ENCODE measurements around the gene HBS1L.

The HBS1L gene

DNA sequence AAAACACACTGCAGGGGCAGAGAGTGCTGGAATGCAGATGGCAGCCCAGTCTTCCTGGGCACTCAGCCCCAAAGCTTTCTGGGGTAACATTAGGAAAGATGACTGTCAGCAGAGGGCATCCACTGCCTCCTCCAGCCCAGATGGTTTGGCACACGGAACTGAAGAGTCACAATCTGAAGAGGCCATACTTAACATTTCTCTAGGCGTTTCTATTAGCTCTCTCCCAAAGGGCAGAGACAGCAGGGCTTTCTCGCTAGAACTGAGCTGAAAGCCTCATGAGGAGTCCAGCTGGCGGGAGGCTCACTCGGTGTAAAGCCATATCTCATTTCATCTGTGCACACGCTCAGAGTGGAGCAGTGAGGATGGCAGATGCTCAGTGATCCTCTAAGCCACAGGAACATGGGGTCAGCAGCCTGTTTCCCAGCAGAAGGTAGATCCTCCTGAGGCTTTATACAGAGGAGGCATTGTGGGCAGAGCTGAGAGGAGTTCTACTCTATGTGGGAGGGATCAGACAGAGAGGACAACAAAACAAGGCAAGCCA is 132.8 kb downstream of the HBS1L start:
- TF ChIP-seq POLR2AphosphoS5 (IDR thresholded peaks at IDR 0.05; ENCODE audit: low read depth), result no peak
- TF ChIP-seq, protein P1, sequence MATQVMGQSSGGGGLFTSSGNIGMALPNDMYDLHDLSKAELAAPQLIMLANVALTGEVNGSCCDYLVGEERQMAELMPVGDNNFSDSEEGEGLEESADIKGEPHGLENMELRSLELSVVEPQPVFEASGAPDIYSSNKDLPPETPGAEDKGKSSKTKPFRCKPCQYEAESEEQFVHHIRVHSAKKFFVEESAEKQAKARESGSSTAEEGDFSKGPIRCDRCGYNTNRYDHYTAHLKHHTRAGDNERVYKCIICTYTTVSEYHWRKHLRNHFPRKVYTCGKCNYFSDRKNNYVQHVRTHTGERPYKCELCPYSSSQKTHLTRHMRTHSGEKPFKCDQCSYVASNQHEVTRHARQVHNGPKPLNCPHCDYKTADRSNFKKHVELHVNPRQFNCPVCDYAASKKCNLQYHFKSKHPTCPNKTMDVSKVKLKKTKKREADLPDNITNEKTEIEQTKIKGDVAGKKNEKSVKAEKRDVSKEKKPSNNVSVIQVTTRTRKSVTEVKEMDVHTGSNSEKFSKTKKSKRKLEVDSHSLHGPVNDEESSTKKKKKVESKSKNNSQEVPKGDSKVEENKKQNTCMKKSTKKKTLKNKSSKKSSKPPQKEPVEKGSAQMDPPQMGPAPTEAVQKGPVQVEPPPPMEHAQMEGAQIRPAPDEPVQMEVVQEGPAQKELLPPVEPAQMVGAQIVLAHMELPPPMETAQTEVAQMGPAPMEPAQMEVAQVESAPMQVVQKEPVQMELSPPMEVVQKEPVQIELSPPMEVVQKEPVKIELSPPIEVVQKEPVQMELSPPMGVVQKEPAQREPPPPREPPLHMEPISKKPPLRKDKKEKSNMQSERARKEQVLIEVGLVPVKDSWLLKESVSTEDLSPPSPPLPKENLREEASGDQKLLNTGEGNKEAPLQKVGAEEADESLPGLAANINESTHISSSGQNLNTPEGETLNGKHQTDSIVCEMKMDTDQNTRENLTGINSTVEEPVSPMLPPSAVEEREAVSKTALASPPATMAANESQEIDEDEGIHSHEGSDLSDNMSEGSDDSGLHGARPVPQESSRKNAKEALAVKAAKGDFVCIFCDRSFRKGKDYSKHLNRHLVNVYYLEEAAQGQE (IDR thresholded peaks at IDR 0.05; ENCODE audit: insufficient replicate concordance, low read depth), result no peak
- no peak overlapping the region for H3K27ac ChIP-seq (replicated peaks)
- H3K27me3 ChIP-seq (ENCODE audit: insufficient read depth, poor library complexity, severe bottlenecking), result peaks cover 2% of the 10 kb centered on the region
- H3K4me3 ChIP-seq (replicated peaks; ENCODE audit: insufficient read depth, low read length), result no peak overlapping the region
- DNase-seq (ENCODE audit: low read depth in 1 of 2, low spot score in 1 of 2), result no peak

DNA sequence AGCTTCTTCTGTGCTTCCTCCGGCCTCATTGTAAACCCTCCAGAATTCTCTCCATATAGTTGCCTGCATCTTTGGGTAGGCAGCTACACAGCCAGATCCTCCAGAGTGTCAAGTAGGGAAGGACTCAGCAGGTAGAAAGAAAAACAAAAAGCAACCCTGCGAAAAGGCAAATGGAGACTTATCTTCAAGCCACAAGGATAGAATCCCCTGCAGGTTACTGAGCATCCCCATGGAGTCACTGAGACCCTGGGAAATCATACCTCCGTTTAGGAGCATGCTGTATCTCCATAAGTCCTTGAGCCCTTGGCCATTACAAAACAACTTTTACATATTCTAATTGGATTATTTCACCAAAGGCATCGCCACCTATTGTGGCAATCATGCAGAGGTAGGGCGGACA is 133.3 kb downstream of the HBS1L start:
- TF ChIP-seq SPI1 (IDR thresholded peaks at IDR 0.05; ENCODE audit: borderline replicate concordance, low read depth) (no peak), POLR2AphosphoS5 (IDR thresholded peaks at IDR 0.05; ENCODE audit: low read depth) (no peak), GABPA (IDR thresholded peaks at IDR 0.05; ENCODE audit: low read depth) (no peak)
- TF ChIP-seq, protein P2, sequence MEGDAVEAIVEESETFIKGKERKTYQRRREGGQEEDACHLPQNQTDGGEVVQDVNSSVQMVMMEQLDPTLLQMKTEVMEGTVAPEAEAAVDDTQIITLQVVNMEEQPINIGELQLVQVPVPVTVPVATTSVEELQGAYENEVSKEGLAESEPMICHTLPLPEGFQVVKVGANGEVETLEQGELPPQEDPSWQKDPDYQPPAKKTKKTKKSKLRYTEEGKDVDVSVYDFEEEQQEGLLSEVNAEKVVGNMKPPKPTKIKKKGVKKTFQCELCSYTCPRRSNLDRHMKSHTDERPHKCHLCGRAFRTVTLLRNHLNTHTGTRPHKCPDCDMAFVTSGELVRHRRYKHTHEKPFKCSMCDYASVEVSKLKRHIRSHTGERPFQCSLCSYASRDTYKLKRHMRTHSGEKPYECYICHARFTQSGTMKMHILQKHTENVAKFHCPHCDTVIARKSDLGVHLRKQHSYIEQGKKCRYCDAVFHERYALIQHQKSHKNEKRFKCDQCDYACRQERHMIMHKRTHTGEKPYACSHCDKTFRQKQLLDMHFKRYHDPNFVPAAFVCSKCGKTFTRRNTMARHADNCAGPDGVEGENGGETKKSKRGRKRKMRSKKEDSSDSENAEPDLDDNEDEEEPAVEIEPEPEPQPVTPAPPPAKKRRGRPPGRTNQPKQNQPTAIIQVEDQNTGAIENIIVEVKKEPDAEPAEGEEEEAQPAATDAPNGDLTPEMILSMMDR (IDR thresholded peaks at IDR 0.05; ENCODE audit: insufficient read depth, low read length), result no peak
- TF ChIP-seq, protein P1 (IDR thresholded peaks at IDR 0.05; ENCODE audit: insufficient replicate concordance, low read depth), result no peak
- H3K4me3 ChIP-seq (replicated peaks; ENCODE audit: insufficient read depth, low read length), result no peak overlapping the region
- no peak overlapping the region for H3K27ac ChIP-seq (replicated peaks)
- peaks cover 2% of the 10 kb centered on the region for H3K27me3 ChIP-seq (ENCODE audit: insufficient read depth, poor library complexity, severe bottlenecking)
- no peak for DNase-seq (ENCODE audit: low read depth in 1 of 2, low spot score in 1 of 2)

DNA sequence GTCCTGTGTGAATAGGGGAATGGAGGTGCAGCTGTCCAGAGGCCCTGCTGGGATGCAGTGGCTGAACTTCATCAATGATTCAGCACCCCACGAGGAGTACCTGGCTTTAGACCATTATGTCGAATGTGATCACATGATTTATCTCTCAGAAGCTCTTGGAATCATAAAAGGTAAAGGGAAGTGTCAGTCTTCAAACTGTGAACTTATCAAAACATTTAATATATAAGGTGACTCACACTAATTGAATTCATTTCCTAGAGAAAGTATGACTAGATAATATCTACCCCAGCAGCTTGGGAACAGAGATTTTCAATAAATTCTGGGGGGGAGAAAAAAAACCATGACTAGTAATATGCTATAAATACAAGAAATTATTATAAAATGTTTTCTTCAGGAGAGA is 134.2 kb downstream of the HBS1L start:
- Histone ChIP-seq H3K27me3 (ENCODE audit: insufficient read depth, poor library complexity, severe bottlenecking) (peaks cover 2% of the 10 kb centered on the region), H3K4me3 (replicated peaks; ENCODE audit: insufficient read depth, low read length) (no peak overlapping the region), H3K27ac (replicated peaks) (no peak overlapping the region)
- TF ChIP-seq POLR2AphosphoS5 (IDR thresholded peaks at IDR 0.05; ENCODE audit: low read depth) (no peak), GABPA (IDR thresholded peaks at IDR 0.05; ENCODE audit: low read depth) (no peak), SPI1 (IDR thresholded peaks at IDR 0.05; ENCODE audit: borderline replicate concordance, low read depth) (no peak)
- TF ChIP-seq, protein P1 (IDR thresholded peaks at IDR 0.05; ENCODE audit: insufficient replicate concordance, low read depth), result no peak
- TF ChIP-seq, protein P2 (IDR thresholded peaks at IDR 0.05; ENCODE audit: insufficient read depth, low read length), result no peak
- DNase-seq (ENCODE audit: low read depth in 1 of 2, low spot score in 1 of 2), result no peak

Measured in HL-60 (cell line).